ENCODE data around the gene TM9SF2. TPM values are rescaled to one million over a fixed set of nuclear protein-coding genes. Genes with fewer than 3 reads are reported as not detected.

TM9SF2 gene
- total and polyA plus RNA-seq, 2 of the 4 experiments (the other 2 are of a cell fraction) = 46.1 to 85.5 TPM

DNA sequence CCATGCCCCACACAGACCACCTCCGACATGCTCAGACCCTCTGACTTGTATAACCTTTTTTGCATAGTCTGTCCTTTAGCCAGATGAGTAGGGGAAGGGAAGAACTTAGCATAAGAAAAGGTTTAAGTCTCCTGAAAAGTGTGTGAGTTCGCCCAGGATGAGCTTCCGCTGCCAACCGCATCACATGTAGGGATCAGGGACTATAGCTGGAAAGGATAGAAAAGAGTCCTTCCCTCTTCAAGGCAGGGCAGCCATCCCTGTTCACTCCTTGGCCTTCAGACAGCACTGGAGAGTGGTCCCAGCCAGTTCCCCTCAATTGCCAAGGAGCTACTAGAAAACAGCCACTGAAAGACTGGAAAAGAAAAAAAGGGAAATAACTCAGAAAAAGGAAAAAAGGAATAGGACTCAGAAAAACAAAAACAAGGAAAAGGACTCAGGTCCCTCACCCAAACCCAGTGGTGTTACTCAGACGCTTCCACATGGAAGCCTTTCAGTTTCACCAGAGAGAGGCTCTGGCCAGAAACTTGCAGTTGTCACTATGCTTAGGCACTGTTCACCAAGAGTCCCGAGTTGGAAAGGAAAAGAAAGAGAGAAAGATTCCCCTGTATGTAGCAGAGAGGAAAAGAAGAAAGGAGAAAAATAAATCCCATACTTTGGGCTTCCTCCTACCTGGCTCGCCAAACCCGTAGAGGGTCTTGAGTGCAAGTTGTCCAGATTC lies 5.6 kb upstream of the TM9SF2 start:
- Histone ChIP-seq H4K5ac (ENCODE audit: low read depth, low read length) (peak overlapping the region; percentile 29; the same call in 1 of the 2 replicates), H3K9me1 (ENCODE audit: insufficient read depth, low read length) (peaks cover 8% of the 10 kb centered on the region), H3K36me3 (ENCODE audit: control insufficient read depth, insufficient read depth, low read length) (no peaks in the 10 kb centered on the region), H2BK20ac (ENCODE audit: low read depth, low read length) (no peak overlapping the region), H3K56ac (ENCODE audit: extremely low read depth, insufficient read depth, low read length) (no peak overlapping the region), H2BK5ac (ENCODE audit: low read depth, low read length, poor library complexity, severe bottlenecking) (no peak overlapping the region), H2AFZ (replicated peaks; ENCODE audit: low read length, poor library complexity) (peak overlapping the region; percentile 54), H3K14ac (replicated peaks; ENCODE audit: low read depth, low read length) (no peak overlapping the region), H4K91ac (ENCODE audit: insufficient read depth, low read depth, low read length) (no peak overlapping the region), H2AK5ac (ENCODE audit: low read depth, low read length) (no peak overlapping the region), H3K4me1 (ENCODE audit: control insufficient read depth, insufficient read depth, low read length) (peaks cover 5% of the 10 kb centered on the region), H3K27me3 (ENCODE audit: control insufficient read depth, insufficient read depth, low read length) (peaks cover 1% of the 10 kb centered on the region; the same call in 1 of the 2 replicates), H4K20me1 (ENCODE audit: insufficient read depth, low read length) (no peaks in the 10 kb centered on the region), H4K8ac (ENCODE audit: low read depth in 2 of 2, low read length in 2 of 2) (peak overlapping the region in 1 of 2 experiments; percentile 36; a peak in 1 of 4 replicates), H3K9me3 (ENCODE audit: control insufficient read depth, insufficient read depth, low read length) (no peaks in the 10 kb centered on the region), H3K4me3 (ENCODE audit: insufficient read depth, low read depth, low read length) (peak overlapping the region; percentile 29; the same call in 1 of the 2 replicates), H3K27ac (ENCODE audit: insufficient read depth, low read length) (no peak overlapping the region), H3K18ac (ENCODE audit: low read depth, low read length) (no peak overlapping the region; the same call in 1 of the 2 replicates), H3K9ac (ENCODE audit: low read depth, low read length) (no peak overlapping the region), H2AK9ac (replicated peaks; ENCODE audit: low read depth, low read length, poor library complexity) (no peak overlapping the region), H2BK15ac (ENCODE audit: low read depth, low read length) (no peak overlapping the region), H2BK120ac (ENCODE audit: low read depth, low read length) (no peak overlapping the region), H3K79me1 (ENCODE audit: low read depth in 1 of 2, low read length in 2 of 2) (peaks cover 0 to 2% of the 10 kb centered on the region in 2 experiments; a peak in 2 of 4 replicates), H3K23ac (ENCODE audit: low read depth, low read length) (no peak overlapping the region), H3K4ac (ENCODE audit: low read depth, low read length) (no peak overlapping the region), H3K4me2 (ENCODE audit: low read depth, low read length) (peak overlapping the region; percentile 96)
- BruUV-seq (replicated peaks) = no TSS peak
- DNase-seq (no peak), ATAC-seq (ENCODE audit: low read depth) (no peak)
- intact Hi-C loops (cut with micrococcal nuclease) (no loop called here), in situ Hi-C loops (cut with MboI; ENCODE audit: low sequenced_read_pairs) (no loop called here), dilution Hi-C loops (cut with HindIII; ENCODE audit: low sequenced_read_pairs, unreplicated experiment) (no loop called here)
- ChIA-PET CTCF (no interaction called here), POLR2A (ENCODE audit: unreplicated experiment) (no interaction called here)
- TF ChIP-seq, protein P1, sequence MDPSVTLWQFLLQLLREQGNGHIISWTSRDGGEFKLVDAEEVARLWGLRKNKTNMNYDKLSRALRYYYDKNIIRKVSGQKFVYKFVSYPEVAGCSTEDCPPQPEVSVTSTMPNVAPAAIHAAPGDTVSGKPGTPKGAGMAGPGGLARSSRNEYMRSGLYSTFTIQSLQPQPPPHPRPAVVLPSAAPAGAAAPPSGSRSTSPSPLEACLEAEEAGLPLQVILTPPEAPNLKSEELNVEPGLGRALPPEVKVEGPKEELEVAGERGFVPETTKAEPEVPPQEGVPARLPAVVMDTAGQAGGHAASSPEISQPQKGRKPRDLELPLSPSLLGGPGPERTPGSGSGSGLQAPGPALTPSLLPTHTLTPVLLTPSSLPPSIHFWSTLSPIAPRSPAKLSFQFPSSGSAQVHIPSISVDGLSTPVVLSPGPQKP (IDR thresholded peaks at IDR 0.05; ENCODE audit: borderline replicate concordance, low read depth, low read length) = no peak
- TF ChIP-seq RCOR1 (IDR thresholded peaks at IDR 0.05; ENCODE audit: insufficient replicate concordance, low read length) = no peak
- TF ChIP-seq MAFK (IDR thresholded peaks at IDR 0.05; ENCODE audit: low read depth, low read length) = no peak
- no peak for TF ChIP-seq CEBPB (IDR thresholded peaks at IDR 0.05; ENCODE audit: low read depth, low read length)
- TF ChIP-seq RFX5 (IDR thresholded peaks at IDR 0.05; ENCODE audit: low read depth, low read length) = no peak
- no peak for TF ChIP-seq RAD21 (IDR thresholded peaks at IDR 0.05; ENCODE audit: low read length)
- no peak for TF ChIP-seq NFE2L2 (IDR thresholded peaks at IDR 0.05; ENCODE audit: low read depth, low read length)
- no peak for TF ChIP-seq MAZ (IDR thresholded peaks at IDR 0.05; ENCODE audit: borderline replicate concordance, low read depth, low read length)
- no peak for TF ChIP-seq CHD1 (IDR thresholded peaks at IDR 0.05; ENCODE audit: low read depth, low read length)
- no CpG with 5 or more reads among the region's 8 CpGs for WGBS, 2 experiments (ENCODE audit: extremely low coverage in 2 of 2, insufficient read length in 1 of 2)
